ENCODE measurements around the gene HORMAD2.
"Not testable (repeated sequence)": the region's sequence is repeated elsewhere in the genome, so short reads cannot be mapped to it uniquely, and the experiment has no call there.

The HORMAD2 gene

GRCh38 chr22:30057375-30057774 is 22.9 kb upstream of the HORMAD2 start:
- no peak for DNase-seq

GRCh38 chr22:30059346-30060020 is 20.8 kb upstream of the HORMAD2 start:
- not testable (repeated sequence) for DNase-seq

GRCh38 chr22:30061094-30061493 is 19.2 kb upstream of the HORMAD2 start:
- DNase-seq = not testable (repeated sequence)

- DNase-seq = no peak
Measured at GRCh38 chr22:30062259-30062658, 18.0 kb upstream of the HORMAD2 start.

GRCh38 chr22:30062950-30063349 is 17.3 kb upstream of the HORMAD2 start:
- no peak for DNase-seq

GRCh38 chr22:30064172-30064571 is 16.1 kb upstream of the HORMAD2 start:
- no peak for DNase-seq

- DNase-seq = no peak
Measured at GRCh38 chr22:30073743-30074142, 6.5 kb upstream of the HORMAD2 start.

GRCh38 chr22:30074147-30074546 is 6.1 kb upstream of the HORMAD2 start:
- DNase-seq = no peak

GRCh38 chr22:30074994-30075393 is 5.3 kb upstream of the HORMAD2 start:
- no peak for DNase-seq

GRCh38 chr22:30077279-30077880 is 2.9 kb upstream of the HORMAD2 start:
- DNase-seq = no peak

- no peak for DNase-seq
Measured at GRCh38 chr22:30078320-30079311, 1.6 kb upstream of the HORMAD2 start.

- DNase-seq = no peak
Measured at GRCh38 chr22:30080805-30081204, 541 bp downstream of the HORMAD2 start.

GRCh38 chr22:30086496-30086895 is 6.2 kb downstream of the HORMAD2 start:
- DNase-seq = no peak

- DNase-seq = not testable (repeated sequence)
Measured at GRCh38 chr22:30087037-30087436, 6.8 kb downstream of the HORMAD2 start.

- no peak for DNase-seq
Measured at GRCh38 chr22:30087611-30088010, 7.3 kb downstream of the HORMAD2 start.

GRCh38 chr22:30088468-30088867 is 8.2 kb downstream of the HORMAD2 start:
- DNase-seq = no peak

GRCh38 chr22:30089655-30089974 is 9.4 kb downstream of the HORMAD2 start:
- no peak for DNase-seq

GRCh38 chr22:30092686-30093085 is 12.4 kb downstream of the HORMAD2 start:
- no peak for DNase-seq

- DNase-seq = no peak
Measured at GRCh38 chr22:30094804-30095203, 14.5 kb downstream of the HORMAD2 start.

- no peak for DNase-seq
Measured at GRCh38 chr22:30097861-30098260, 17.6 kb downstream of the HORMAD2 start.

- not testable (repeated sequence) for DNase-seq
Measured at GRCh38 chr22:30100770-30101169, 20.5 kb downstream of the HORMAD2 start.

- DNase-seq = no peak
Measured at GRCh38 chr22:30104501-30105156, 24.4 kb downstream of the HORMAD2 start.

GRCh38 chr22:30105483-30105882 is 25.2 kb downstream of the HORMAD2 start:
- DNase-seq = no peak

Data from activated CD4-positive, alpha-beta T cell treated with anti-CD3 and anti-CD28 coated beads for 1 hour (primary cell).